Type B pancreatic cell (in vitro differentiated cells): ENCODE measurements around the gene CAB39. TPM values are rescaled to one million over a fixed set of nuclear protein-coding genes. Genes with fewer than 3 reads are reported as not detected.
A peak's percentile ranks its signal among the peaks of the same experiment; 100 is the strongest.

Experiments used
- DNase-seq: peaks from one replicate; pipeline ENCODE4 v3.0.0; 2021; ENCODE audit warnings: mixed read lengths; ENCODE audit not compliant: unreplicated experiment; ENCODE audit errors: extremely low spot score
- H3K27ac Mint-ChIP-seq: 2 replicates; pipeline ENCODE4 v1.8.0; 2021; ENCODE audit warnings: mild to moderate bottlenecking, mixed read lengths
- H3K27me3 Mint-ChIP-seq: 2 replicates; pipeline ENCODE4 v1.8.0; 2021; ENCODE audit warnings: mixed read lengths
- H3K36me3 Mint-ChIP-seq: 2 replicates; pipeline ENCODE4 v1.8.0; 2021; ENCODE audit warnings: mixed read lengths
- H3K4me1 Mint-ChIP-seq: one replicate; pipeline ENCODE4 v1.8.0; 2021; ENCODE audit warnings: mixed read lengths; ENCODE audit not compliant: unreplicated experiment
- H3K4me3 Mint-ChIP-seq: 2 replicates; pipeline ENCODE4 v1.8.0; 2021; ENCODE audit warnings: mild to moderate bottlenecking, mixed read lengths
- H3K9me3 Mint-ChIP-seq: 2 replicates; pipeline ENCODE4 v1.8.0; 2021; ENCODE audit warnings: mixed read lengths
- total RNA-seq: library from RNA; stranded (reverse); gene quantifications from 2 replicates; pipeline ENCODE4 v1.2.1, GENCODE V29; 2021; ENCODE audit warnings: low replicate concordance
- TF ChIP-seq, protein P1 (sequence below): fragments of 200-600 bp; sonication (generic); conservative IDR thresholded peaks from 2 replicates; pipeline ENCODE4 v1.5.0; 2021; ENCODE audit warnings: antibody characterized with exemption, mild to moderate bottlenecking

The CAB39 gene
- total RNA-seq, 1 donor from 2014 or later, result 49.2 TPM

DNA sequence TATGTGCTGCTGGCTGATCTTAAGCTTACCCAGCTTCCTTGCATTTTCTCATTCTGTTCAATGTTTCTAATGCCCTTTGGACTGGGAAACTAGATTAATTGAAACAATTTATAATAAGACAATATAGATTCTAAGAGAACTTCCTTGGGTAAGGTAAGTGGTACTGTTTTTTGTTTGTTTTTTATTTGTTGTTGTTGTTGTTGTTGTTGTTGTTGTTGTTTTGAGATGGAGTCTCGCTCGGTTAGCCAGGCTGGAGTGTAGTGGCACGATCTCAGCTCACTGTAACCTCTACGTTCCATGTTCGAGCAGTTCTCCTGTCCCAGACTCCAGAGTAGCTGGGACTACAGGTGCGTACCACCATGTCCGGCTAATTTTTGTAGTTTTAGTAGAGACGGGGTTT, 49.1 kb downstream of the CAB39 start:
- Mint-ChIP-seq H3K4me3 (no peak overlapping the region), H3K36me3 (peaks cover 19% of the 10 kb centered on the region), H3K9me3 (no peaks in the 10 kb centered on the region), H3K27me3 (no peaks in the 10 kb centered on the region), H3K27ac (no peak overlapping the region), H3K4me1 (peaks cover 10% of the 10 kb centered on the region)
- TF ChIP-seq, protein P1, sequence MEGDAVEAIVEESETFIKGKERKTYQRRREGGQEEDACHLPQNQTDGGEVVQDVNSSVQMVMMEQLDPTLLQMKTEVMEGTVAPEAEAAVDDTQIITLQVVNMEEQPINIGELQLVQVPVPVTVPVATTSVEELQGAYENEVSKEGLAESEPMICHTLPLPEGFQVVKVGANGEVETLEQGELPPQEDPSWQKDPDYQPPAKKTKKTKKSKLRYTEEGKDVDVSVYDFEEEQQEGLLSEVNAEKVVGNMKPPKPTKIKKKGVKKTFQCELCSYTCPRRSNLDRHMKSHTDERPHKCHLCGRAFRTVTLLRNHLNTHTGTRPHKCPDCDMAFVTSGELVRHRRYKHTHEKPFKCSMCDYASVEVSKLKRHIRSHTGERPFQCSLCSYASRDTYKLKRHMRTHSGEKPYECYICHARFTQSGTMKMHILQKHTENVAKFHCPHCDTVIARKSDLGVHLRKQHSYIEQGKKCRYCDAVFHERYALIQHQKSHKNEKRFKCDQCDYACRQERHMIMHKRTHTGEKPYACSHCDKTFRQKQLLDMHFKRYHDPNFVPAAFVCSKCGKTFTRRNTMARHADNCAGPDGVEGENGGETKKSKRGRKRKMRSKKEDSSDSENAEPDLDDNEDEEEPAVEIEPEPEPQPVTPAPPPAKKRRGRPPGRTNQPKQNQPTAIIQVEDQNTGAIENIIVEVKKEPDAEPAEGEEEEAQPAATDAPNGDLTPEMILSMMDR, result no peak
- no peak for DNase-seq

DNA sequence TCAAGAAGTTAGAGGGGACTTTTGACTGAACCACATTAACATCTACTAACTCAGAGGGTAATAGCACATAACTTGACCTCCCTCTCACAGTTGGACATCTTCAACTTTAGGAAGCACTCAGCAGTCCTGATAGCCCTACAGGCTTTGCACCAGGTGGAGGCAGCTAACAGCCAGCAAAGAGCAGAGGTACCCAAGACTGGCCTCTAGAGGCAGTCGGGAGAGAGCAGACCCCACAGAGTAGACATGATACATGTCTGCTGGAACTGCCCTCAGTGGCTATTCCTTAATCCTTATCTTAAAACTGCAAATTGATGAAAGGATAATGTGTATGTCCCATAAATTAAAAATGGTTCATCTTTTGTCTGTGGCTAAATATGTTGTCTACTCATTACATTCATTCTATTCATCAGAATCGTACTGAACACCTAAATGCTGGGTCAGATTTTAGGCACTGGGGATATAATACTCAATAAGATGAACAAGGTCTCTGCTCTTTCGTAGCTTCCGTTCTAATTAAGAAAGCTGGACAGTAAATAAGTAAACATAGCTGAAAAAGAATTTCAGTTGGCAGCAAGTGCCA, 49.8 kb downstream of the CAB39 start:
- Mint-ChIP-seq H3K36me3 (peaks cover 25% of the 10 kb centered on the region), H3K4me1 (peaks cover 10% of the 10 kb centered on the region), H3K4me3 (no peak overlapping the region), H3K27me3 (no peaks in the 10 kb centered on the region), H3K9me3 (no peaks in the 10 kb centered on the region), H3K27ac (no peak overlapping the region)
- TF ChIP-seq, protein P1, result peak; percentile 68
- no peak for DNase-seq

DNA sequence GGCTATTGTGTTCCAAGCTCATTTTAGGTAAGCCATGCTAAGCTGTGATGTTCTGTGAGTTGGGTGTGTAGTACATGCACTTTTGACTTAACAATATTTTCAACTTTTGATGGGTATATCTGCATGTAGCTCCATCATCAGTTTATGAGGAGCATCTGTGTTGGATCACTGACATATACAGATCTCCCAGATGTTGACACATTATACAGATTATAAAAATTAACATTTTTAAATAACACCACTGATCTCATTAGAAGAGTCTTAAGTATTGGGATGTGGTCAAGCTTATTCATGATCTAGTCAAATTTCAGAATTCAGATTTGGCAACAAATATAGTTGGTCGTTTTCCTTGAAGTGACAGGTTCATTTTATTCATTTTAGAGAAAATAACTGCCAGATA, 51.7 kb downstream of the CAB39 start:
- Mint-ChIP-seq H3K36me3 (peaks cover 42% of the 10 kb centered on the region), H3K9me3 (no peaks in the 10 kb centered on the region), H3K4me3 (no peak overlapping the region), H3K27me3 (no peaks in the 10 kb centered on the region), H3K27ac (no peak overlapping the region), H3K4me1 (peaks cover 5% of the 10 kb centered on the region)
- no peak for DNase-seq
- TF ChIP-seq, protein P1, result no peak

DNA sequence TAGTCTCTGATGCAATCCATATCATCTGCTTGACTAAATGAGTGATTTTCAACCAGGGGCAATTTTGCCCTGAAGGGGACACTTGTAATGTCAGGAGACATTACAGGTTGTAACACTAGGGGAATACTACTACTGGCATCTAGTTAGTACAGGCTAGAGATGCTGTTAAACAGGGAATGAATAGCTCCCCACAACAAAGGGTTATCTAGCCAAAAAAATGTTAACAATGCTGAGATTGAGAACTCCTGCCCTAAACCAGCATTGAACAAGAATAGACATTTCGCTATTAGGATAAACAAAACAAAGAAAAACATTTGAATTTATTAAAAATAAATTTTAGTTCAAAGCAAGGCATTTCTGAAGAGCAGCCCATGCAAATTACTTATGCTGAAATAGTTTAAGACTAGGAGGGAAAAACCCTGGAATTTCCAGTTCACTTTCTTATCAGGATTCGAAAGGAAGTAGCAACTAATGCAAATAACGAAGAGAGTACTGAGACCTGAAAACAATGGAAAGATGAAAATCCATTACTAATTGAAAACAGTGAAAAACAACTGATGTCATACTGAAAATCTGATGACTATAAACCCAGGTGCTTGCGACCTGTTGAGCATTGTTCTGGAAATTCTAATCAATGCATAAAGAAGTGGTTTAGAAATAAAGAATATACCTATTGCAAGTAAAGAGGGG, 53.1 kb downstream of the CAB39 start:
- H3K27ac Mint-ChIP-seq, result peak overlapping the region; percentile 14
- TF ChIP-seq, protein P1, result no peak
- no peak overlapping the region for H3K4me3 Mint-ChIP-seq
- no peaks in the 10 kb centered on the region for H3K27me3 Mint-ChIP-seq
- no peak for DNase-seq
- H3K36me3 Mint-ChIP-seq, result peaks cover 42% of the 10 kb centered on the region
- H3K4me1 Mint-ChIP-seq, result peaks cover 5% of the 10 kb centered on the region
- H3K9me3 Mint-ChIP-seq, result no peaks in the 10 kb centered on the region

DNA sequence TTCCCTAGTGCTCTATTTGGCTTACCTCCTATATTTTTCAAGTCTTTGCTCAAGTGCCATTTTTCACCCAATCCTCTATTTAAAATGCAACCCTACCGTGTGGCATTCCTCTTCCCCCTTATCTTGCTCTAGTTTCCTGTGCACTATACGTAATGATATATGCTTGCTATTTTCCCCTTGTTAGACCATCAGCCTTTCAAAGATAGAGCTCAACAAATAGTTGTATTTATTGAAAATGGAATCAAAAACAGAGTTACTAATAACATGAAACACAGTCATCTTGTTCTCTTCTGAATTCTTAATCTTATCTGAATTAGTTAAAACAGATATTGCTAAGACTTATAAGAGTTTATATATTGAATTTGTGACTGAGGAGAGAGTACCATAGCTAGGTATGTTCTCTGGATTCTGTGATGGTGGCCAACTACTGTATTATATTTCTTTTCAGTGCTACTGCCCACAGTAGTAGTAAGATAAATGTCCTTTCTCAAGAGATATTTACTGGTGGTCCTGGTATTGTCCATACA, 55.3 kb downstream of the CAB39 start:
- no peak overlapping the region for H3K4me3 Mint-ChIP-seq
- no peaks in the 10 kb centered on the region for H3K27me3 Mint-ChIP-seq
- TF ChIP-seq, protein P1, result no peak
- peaks cover 51% of the 10 kb centered on the region for H3K36me3 Mint-ChIP-seq
- peaks cover 5% of the 10 kb centered on the region for H3K4me1 Mint-ChIP-seq
- no peak for DNase-seq
- no peaks in the 10 kb centered on the region for H3K9me3 Mint-ChIP-seq
- H3K27ac Mint-ChIP-seq, result no peak overlapping the region
